Measurements from ENCODE around the gene TMEM208.
A peak's percentile ranks its signal among the peaks of the same experiment; 100 is the strongest.

The TMEM208 gene

GRCh38 chr16:67237396-67238277 is 10.7 kb downstream of the TMEM208 start:
- DNase-seq = no peak

- no peak for DNase-seq
Observed at GRCh38 chr16:67238278-67238575, 11.3 kb downstream of the TMEM208 start.

- no peak for DNase-seq
Observed at GRCh38 chr16:67238806-67239470, 12.0 kb downstream of the TMEM208 start.

GRCh38 chr16:67240506-67240905 is 13.6 kb downstream of the TMEM208 start:
- DNase-seq = no peak

GRCh38 chr16:67241008-67241900 is 14.3 kb downstream of the TMEM208 start:
- no peak for DNase-seq

GRCh38 chr16:67242138-67242730 is 15.3 kb downstream of the TMEM208 start:
- DNase-seq = no peak

GRCh38 chr16:67243481-67243880 is 16.6 kb downstream of the TMEM208 start:
- DNase-seq = no peak

GRCh38 chr16:67244387-67245185 is 17.7 kb downstream of the TMEM208 start:
- DNase-seq = no peak

GRCh38 chr16:67245186-67245585 is 18.3 kb downstream of the TMEM208 start:
- DNase-seq = no peak

- DNase-seq = no peak
Observed at GRCh38 chr16:67245674-67246080, 18.7 kb downstream of the TMEM208 start.

- DNase-seq = no peak
Observed at GRCh38 chr16:67246081-67246755, 19.3 kb downstream of the TMEM208 start.

- no peak for DNase-seq
Observed at GRCh38 chr16:67246756-67247191, 19.8 kb downstream of the TMEM208 start.

- DNase-seq = peak; percentile 76 to 90
Observed at GRCh38 chr16:67247192-67248072, 20.5 kb downstream of the TMEM208 start, which contains the start of gene FHOD1. TSS of gene FHOD1 (minus strand) at chr16:67247481. CDS start at chr16:67247410, 71 bp downstream.

- no peak for DNase-seq
Observed at GRCh38 chr16:67248073-67248400, 21.1 kb downstream of the TMEM208 start.

GRCh38 chr16:67248401-67249177 is 21.7 kb downstream of the TMEM208 start, which contains the start of gene SLC9A5:
TSS of gene SLC9A5 (plus strand) at chr16:67248979. CDS start at chr16:67249015, 36 bp downstream.
- no peak for DNase-seq

GRCh38 chr16:67249178-67250044 is 22.5 kb downstream of the TMEM208 start:
- no peak for DNase-seq

- no peak for DNase-seq
Observed at GRCh38 chr16:67250045-67250327, 23.1 kb downstream of the TMEM208 start.
